ENCODE results near the gene SLC25A3.
"Not testable (repeated sequence)": the region's sequence is repeated elsewhere in the genome, so short reads cannot be mapped to it uniquely, and the experiment has no call there.

SLC25A3 gene

DNA sequence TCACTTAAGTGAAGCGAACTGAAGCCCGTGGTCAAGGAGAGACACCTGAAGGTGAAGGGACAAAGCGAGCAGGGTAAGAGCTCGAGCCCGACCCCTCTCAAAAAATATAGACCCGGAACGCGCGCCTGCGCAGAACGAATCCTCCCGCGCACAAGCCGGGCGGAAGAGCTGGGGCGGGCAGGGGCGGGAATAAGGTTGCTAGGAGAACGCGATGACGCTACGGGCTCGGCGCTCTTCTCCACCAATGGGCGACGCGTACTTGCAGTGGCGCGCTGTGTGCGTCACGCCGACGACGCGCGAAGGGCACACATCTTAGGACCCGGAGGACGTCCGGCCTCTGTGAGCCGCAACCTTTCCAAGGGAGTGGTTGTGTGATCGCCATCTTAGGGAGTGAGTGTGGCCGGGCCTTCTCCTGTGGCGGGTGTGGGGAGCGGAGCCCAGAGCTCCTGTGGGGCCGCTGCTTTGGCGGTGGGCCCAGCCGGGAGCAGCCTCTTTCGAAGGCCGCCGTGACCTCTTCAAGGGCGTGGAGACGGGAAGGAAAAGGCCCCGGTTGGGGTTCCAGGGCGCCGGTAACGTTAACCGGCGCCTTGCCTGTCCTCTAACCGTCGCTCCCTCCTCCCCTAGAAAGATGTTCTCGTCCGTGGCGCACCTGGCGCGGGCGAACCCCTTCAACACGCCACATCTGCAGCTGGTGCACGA is at the start of gene SLC25A3:
SLC25A3 (plus strand) TSS at position 336 of the 699 bp plus-strand sequence; CDS start at position 629, 293 bp downstream.
- DNase-seq (ENCODE audit: low read depth, low spot score) = peak; percentile 98

DNA sequence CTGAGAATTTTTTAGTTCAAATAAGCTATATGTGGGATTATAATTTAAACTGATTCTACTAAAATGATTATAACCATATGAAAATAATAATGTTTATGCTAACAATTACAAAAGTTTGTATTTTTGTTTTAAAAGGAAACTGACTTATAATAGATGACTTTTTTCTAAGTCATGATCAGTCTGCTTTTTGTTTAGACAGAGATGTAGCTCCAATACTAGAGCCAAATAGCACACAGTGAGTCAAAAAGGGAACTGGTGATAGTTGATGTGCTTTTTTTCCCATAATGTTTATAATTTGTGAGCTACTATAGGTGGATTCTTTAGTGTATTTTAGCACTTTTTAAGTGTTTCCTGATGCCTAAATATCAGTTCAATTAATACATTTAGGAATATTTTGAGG is 49.8 kb upstream of the SLC25A3 start:
- no peak for DNase-seq (ENCODE audit: low read depth, low spot score)

DNA sequence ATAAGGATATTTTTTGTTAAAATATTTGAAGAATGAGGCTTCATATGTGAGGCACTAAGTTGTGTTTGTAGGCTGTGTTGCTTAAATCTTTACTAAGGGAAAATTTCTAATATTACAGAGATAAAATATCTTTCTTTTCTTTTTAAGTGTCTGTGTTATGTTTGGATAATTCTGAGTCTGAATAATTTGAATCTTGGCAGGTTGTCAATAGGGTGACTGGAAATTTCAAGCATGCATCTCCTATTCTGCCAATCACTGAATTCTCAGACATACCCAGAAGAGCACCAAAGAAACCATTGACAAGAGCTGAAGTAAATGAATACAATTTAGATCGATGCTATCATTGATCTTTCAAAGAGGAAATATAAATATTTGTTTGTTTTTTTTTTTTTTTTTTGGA is 48.7 kb upstream of the SLC25A3 start:
- DNase-seq (ENCODE audit: low read depth, low spot score) = no peak

- DNase-seq (ENCODE audit: low read depth, low spot score) = no peak
Measured at GRCh38 chr12:98549371-98550110, 43.9 kb upstream of the SLC25A3 start.

DNA sequence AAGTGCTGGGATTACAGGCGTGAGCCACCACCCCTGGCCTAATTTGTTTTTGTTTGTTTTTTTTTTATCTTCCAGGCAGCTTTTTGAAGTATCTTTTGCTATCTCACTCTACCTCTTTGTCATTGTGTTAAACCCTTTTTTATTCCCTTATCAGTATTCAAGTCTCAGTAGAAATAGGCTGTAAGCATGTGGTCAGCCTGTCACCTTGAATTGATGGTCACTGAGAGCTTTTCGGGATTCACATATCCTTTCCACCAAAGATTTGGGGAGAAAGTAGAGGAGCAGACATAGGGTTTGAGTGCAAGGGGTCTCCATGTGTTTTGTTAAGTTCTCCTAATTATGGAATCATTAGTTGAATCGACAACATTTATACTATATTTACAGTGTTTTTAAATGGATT is 41.7 kb upstream of the SLC25A3 start:
- DNase-seq (ENCODE audit: low read depth, low spot score) = no peak

- DNase-seq (ENCODE audit: low read depth, low spot score) = not testable (repeated sequence)
Measured at GRCh38 chr12:98558097-98558496, 35.4 kb upstream of the SLC25A3 start.

DNA sequence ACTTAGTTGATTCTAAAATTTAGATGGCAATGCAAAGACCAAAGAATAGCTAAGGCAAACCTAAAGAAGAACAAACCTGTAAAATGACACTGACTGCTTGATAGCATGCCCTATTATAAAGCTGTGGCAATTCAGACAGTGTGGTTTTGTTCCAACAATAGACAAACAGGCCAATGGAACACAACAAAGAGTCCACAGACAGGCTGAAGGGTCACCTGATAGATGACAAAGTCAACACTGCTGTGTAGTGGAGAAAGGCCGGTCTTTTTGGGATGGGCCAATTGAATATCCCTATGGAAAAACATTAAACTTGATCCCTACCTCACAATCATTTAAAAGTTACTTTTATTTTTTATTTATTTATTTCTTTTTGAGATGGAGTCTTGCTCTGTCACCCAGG is 33.8 kb upstream of the SLC25A3 start:
- no peak for DNase-seq (ENCODE audit: low read depth, low spot score)

DNA sequence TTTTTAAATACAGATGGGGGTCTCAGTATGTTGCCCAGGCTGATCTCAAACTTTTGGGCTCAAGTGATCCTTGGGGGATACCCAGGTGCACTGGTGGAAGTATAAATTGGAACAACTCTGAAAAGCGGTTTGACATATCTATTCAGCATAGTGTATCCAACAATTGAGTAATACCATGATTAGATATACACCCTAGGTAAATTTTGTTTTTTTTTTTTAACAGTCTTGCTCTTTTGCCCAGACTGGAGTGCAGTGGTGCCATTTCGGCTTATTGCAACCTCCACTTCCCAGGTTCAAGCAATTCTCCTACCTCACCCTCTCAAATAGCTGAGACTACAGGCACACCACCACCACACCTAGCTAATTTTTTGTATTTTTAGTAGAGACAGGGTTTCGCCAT is 31.6 kb upstream of the SLC25A3 start:
- no peak for DNase-seq (ENCODE audit: low read depth, low spot score)

- peak; percentile 31 for DNase-seq (ENCODE audit: low read depth, low spot score)
Measured at GRCh38 chr12:98572010-98572409, 21.5 kb upstream of the SLC25A3 start.

DNA sequence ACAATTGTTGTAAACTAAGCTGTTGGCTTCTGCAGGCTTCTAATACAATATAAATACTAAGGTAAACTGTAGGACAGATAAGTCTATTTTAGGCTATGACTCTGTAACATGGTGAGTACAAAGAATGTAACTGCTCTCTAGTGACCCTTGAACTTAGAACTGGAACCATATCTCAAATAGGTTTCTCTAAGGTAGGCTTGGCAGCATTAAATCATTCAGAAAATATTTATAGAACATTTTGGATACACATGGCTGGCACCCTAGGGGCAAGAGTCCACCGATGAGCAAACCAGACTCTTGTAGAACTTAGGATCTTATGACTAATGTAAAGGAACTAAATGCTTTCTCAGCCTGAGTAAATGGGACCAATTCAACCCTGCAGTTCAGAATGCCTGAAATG is 19.4 kb upstream of the SLC25A3 start:
- DNase-seq (ENCODE audit: low read depth, low spot score) = no peak

- DNase-seq (ENCODE audit: low read depth, low spot score) = no peak
Measured at GRCh38 chr12:98575013-98575412, 18.5 kb upstream of the SLC25A3 start.

DNA sequence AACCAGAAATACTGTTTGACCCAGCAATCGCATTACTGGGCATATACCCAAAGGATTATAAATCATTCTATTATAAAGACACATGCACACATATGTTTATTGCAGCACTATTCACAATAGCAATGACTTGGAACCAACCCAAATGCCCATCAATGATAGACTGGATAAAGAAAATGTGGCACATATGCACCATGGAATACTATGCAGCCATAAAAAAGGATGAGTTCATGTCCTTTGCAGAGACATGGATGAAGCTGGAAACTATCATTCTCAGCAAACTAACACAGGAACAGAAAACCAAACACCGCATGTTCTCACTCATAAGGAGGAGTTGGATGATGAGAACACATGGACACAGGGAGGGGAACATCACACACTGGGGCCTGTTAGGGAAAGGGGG is 16.7 kb upstream of the SLC25A3 start:
- DNase-seq (ENCODE audit: low read depth, low spot score) = not testable (repeated sequence)

- DNase-seq (ENCODE audit: low read depth, low spot score) = no peak
Measured at GRCh38 chr12:98578392-98578791, 15.1 kb upstream of the SLC25A3 start.

- DNase-seq (ENCODE audit: low read depth, low spot score) = no peak
Measured at GRCh38 chr12:98578821-98579220, 14.7 kb upstream of the SLC25A3 start.

GRCh38 chr12:98579347-98579746 is 14.1 kb upstream of the SLC25A3 start:
- no peak for DNase-seq (ENCODE audit: low read depth, low spot score)

- no peak for DNase-seq (ENCODE audit: low read depth, low spot score)
Measured at GRCh38 chr12:98579835-98580234, 13.7 kb upstream of the SLC25A3 start.

DNA sequence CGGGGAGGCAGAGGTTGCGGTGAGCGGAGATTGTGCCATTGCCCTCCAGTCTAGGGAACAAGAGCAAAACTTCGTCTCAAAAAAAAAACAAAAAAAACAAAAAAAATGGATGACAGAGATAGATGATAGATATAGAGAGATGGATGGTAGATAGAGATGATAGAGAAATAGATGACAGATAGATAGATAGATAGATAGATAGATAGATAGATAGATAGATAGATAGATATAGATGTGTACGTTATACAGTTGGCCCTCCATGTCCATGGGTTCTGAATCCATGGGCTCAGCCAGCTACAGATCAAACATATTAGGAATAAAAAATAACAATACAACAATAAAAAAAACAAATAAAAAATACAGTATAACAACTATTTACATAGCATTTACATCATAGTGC is 12.8 kb upstream of the SLC25A3 start:
- DNase-seq (ENCODE audit: low read depth, low spot score) = no peak

DNA sequence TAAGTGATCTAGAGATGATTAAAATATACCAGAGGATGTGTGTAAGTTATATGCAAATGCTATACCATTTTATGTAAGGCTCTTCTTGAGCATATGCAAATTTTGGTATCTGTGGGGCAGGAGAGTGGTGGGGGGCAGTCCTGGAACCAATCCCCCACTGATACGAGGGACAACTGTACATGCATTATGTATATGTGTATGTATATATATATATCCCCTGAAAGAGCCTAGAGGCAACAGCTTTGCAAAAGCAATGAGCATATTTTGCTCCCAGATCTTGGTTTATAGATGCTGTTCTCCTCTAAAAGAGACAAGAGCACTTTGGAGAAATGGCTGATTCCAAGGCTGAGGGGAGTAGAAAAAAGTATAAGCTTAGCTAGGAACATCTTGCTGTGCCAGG is 12.4 kb upstream of the SLC25A3 start:
- no peak for DNase-seq (ENCODE audit: low read depth, low spot score)

- DNase-seq (ENCODE audit: low read depth, low spot score) = no peak
Measured at GRCh38 chr12:98582093-98582492, 11.4 kb upstream of the SLC25A3 start.

DNA sequence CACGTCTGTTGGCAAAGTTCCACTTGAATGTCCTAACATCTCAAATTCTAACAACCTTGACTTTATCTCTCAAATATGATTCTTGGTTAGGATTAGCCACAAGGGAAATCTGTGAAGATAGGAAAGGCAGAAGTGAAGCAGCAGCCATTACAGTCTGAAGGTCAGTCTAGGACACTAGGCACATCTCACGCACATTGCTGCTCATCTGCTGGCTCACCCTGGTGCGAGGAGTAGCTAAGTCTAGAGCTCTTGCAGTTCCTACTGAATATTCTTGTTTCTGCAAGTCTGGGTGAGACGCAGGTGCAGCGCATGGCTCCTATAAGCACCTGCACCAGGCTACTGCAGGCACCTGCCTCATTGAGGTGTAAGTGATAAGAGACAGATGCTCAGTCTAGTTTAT is 6.4 kb upstream of the SLC25A3 start:
- DNase-seq (ENCODE audit: low read depth, low spot score) = no peak

GRCh38 chr12:98591209-98591608 is 2.3 kb upstream of the SLC25A3 start:
- no peak for DNase-seq (ENCODE audit: low read depth, low spot score)

- no peak for DNase-seq (ENCODE audit: low read depth, low spot score)
Measured at GRCh38 chr12:98592825-98593322, 612 bp upstream of the SLC25A3 start.

Measured in ELF-1 (cell line).